Muscle of arm (tissue), 12 donors: Measurements from ENCODE around the gene DPYSL5. TPM values are rescaled to one million over a fixed set of nuclear protein-coding genes. Genes with fewer than 3 reads are reported as not detected.
A peak's percentile ranks its signal among the peaks of the same experiment; 100 is the strongest.

ENCODE experiments used
- DNase-seq: peaks from one replicate; pipeline ENCODE4 v3.0.0-alpha.2; 2013
- polyA plus RNA-seq, 12 donors: library from polyadenylated mRNA; unstranded; fragments of 120-200 nt; gene quantifications; one replicate each; pipeline ENCODE4 v1.2.1, GENCODE V29; 2013; ENCODE audit not compliant: insufficient read length in 12 of 12

DPYSL5 gene
- polyA plus RNA-seq, 12 donors, result 8.2 to 24.2 (median 21.2) TPM; not detected in 1

- DNase-seq, result no peak
These were observed 9.6 kb upstream of the DPYSL5 start for GRCh38 chr2:26838121-26838906.

DNA sequence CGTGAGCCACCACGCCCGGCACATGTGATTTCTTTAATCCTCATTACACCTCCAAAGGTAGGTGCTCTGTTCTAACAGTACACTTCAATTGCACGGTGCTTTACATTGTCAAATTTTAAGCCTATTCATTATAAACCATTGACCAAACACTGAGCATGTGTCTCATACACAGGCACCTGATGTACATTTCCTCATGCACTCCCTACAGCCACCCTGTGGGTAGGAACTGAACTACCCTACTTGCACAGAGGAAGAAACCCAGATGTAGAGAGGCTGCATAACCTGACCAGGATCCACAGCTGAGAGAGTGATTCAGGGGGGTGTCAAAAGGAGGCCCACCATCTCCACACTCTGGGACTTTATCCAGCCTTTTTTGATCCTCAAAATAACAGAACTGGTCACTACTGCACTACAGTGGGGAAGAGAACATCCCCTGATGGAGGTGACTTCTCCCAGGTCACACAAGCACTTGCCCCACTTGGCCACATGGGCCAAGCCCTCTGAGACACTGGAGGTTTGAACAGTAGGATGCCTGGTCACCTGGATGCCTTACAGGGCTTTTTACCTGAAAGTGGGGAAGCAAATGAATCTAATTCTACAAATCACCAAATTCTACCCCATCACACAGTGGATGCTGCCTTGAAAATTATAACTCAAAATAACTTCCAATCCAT, 6.9 kb upstream of the DPYSL5 start:
- no peak for DNase-seq

DNA sequence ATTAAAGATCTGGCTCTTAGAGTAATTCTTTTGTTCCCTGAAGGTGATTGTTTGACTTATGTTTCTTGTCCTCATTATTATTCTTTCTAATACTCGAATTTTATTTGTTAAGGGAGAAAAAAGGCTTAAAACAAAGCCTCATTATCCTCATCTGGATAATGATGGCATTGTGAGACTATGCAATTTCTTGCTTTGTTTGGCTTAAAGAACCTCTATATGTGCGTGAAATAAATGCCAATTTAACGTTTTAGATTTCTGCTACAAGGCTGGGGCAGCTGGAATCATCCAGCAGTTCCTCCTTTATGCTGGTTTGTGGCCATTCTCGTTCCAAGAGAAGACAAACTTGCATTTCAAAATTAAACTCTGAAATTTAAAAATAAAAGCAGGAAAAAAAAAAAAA, 4.9 kb upstream of the DPYSL5 start:
- DNase-seq, result no peak

- no peak for DNase-seq
These were observed 2.9 kb upstream of the DPYSL5 start for GRCh38 chr2:26845021-26845420.

- peak; percentile 67 for DNase-seq
These were observed 1.3 kb upstream of the DPYSL5 start for GRCh38 chr2:26846334-26847306.

DNA sequence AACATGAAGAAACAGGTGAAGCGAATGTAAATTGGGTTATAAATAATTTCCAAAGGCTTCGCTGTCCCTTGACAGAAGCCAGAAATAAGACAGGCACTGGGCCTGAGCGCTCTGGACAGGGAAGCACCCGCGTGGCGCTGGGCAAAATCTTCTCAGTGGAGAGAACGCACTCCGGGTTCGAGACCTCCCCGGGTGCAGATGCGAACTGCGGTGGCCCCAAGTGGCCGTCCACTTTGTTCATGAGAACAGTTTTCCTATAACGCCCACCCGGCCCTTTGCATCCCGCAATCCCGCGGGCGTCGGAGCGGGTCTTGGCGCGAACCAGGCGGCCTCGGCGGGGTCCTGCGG, 651 bp upstream of the DPYSL5 start:
- DNase-seq, result no peak

- DNase-seq, result no peak
These were observed 564 bp downstream of the DPYSL5 start for GRCh38 chr2:26848336-26849055.

GRCh38 chr2:26849056-26849999, 1.4 kb downstream of the DPYSL5 start:
- no peak for DNase-seq

DNA sequence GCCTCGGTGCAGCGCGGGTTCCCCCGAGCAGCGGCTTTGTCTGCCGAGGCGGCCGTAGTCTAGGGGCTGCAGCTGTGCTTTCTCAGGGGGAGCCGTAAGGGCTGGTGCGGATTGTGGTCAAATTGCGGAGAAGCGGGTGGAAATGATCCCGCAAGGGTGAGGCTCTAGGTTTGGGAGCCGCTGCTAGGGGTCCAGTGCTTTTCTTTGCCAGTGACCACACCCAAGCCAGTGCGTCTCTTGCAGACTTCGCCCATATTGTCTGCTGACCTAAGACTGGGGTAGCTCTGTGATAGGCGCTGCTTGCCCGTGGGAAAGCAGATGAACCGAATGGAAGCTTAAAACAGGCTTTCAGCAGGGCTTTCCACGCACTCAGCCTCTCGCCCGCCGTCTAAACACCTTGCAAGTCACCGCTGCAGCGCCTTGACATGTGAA, 2.1 kb downstream of the DPYSL5 start:
- no peak for DNase-seq

GRCh38 chr2:26850505-26850904, 2.6 kb downstream of the DPYSL5 start:
- DNase-seq, result no peak

- DNase-seq, result peak; percentile 60
These were observed 4.7 kb downstream of the DPYSL5 start for GRCh38 chr2:26852405-26853306.

DNA sequence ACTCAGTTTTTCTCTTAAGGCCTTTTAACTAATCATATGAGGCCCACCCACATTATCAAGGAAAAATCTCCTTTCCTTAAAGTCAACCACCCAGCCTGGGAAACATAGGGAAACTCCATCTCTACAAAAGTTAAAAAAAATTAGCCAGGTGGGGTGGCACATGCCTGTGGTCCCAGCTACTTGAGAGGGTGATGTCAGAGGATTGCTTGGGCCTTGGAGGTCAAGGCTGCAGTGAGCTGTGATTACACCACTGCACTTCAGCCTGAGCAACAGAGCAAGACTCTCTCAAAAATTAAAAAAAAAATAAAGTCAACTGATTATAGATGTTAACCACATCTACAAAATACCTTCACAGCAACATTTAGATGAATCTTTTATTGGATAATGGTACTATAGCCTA, 5.8 kb downstream of the DPYSL5 start:
- no peak for DNase-seq

GRCh38 chr2:26854283-26854827, 6.4 kb downstream of the DPYSL5 start:
- no peak for DNase-seq

DNA sequence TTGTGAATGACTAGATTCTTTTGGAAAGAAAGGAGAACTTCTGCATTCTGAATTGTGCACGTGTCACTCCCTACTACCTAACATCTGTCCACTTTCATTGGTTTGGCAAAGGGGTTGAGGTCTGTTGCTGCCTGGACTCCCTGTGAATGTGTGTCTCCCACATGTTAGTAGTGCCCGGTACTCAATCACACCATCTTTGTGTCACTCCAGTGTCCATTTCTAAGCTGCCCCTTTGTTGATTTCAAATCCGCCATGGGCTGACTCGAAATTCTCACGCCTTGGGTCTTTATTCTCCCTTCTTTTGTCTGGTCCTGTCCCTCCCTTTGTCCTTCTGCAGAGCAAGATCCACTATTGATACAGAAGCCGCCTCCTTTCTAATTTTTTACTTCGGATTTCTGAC, 7.5 kb downstream of the DPYSL5 start:
- no peak for DNase-seq

DNA sequence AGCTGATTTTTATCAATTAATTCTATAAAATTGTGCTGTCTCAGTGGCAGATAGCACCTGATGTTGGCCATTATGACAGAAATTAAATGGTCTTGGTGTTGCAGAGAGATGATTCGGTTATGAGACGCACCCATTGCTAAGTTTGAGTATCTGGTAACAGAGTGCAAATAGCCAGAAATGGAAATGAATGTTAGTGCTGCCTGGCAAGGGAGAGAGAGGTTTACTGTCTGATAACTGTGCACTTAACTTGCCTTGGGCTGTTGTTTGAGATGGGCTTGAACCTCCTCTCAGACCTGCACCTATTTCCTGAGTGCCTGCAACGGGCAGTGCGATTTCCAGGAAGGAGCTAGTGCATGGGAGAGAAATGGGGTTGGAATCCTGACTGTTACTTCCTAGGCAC, 11.7 kb downstream of the DPYSL5 start:
- DNase-seq, result no peak

- no peak for DNase-seq
These were observed 12.4 kb downstream of the DPYSL5 start for GRCh38 chr2:26860211-26860850.

GRCh38 chr2:26861610-26862224, 13.8 kb downstream of the DPYSL5 start:
- no peak for DNase-seq

- no peak for DNase-seq
These were observed 16.3 kb downstream of the DPYSL5 start for GRCh38 chr2:26864226-26864625.
